ENCODE data around the gene REXO4. TPM values are rescaled to one million over a fixed set of nuclear protein-coding genes. Genes with fewer than 3 reads are reported as not detected.
"Not testable (repeated sequence)": the region's sequence is repeated elsewhere in the genome, so short reads cannot be mapped to it uniquely, and the experiment has no call there.

Gene REXO4
- total RNA-seq, 1 experiment from 2014 or later = 43.6 TPM

DNA sequence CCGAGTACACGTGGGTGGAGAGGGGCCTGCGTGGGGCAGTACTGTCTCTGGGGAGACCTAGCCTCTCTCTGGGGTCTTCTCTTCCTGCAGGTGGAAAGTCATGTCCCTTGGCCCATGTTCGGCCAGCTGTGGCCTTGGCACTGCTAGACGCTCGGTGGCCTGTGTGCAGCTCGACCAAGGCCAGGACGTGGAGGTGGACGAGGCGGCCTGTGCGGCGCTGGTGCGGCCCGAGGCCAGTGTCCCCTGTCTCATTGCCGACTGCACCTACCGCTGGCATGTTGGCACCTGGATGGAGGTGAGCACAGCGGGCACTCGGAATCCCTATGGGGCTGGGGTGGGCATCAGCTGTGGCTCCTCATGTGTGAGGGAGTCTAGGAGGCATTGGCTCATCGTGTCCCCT, 36.5 kb upstream of the REXO4 start:
- no peak for DNase-seq
- Histone ChIP-seq H3K4me1 (no peaks in the 10 kb centered on the region), H3K4me3 (ENCODE audit: low read depth, low read length) (no peak overlapping the region), H3K9me3 (no peaks in the 10 kb centered on the region), H3K36me3 (ENCODE audit: control insufficient read depth, insufficient read depth, low read length) (no peaks in the 10 kb centered on the region), H3K27me3 (replicated peaks; ENCODE audit: control insufficient read depth, insufficient read depth, low read length) (no peaks in the 10 kb centered on the region)
- TF ChIP-seq, protein P1, sequence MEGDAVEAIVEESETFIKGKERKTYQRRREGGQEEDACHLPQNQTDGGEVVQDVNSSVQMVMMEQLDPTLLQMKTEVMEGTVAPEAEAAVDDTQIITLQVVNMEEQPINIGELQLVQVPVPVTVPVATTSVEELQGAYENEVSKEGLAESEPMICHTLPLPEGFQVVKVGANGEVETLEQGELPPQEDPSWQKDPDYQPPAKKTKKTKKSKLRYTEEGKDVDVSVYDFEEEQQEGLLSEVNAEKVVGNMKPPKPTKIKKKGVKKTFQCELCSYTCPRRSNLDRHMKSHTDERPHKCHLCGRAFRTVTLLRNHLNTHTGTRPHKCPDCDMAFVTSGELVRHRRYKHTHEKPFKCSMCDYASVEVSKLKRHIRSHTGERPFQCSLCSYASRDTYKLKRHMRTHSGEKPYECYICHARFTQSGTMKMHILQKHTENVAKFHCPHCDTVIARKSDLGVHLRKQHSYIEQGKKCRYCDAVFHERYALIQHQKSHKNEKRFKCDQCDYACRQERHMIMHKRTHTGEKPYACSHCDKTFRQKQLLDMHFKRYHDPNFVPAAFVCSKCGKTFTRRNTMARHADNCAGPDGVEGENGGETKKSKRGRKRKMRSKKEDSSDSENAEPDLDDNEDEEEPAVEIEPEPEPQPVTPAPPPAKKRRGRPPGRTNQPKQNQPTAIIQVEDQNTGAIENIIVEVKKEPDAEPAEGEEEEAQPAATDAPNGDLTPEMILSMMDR (IDR thresholded peaks at IDR 0.05; ENCODE audit: insufficient read depth in 1 of 2, low read depth in 1 of 2, low read length in 1 of 2, severe bottlenecking in 1 of 2, unreplicated experiment in 1 of 2) = no peak
- no peaks in the 10 kb centered on the region for H3K9me3 Mint-ChIP-seq (ENCODE audit: unreplicated experiment)
- no TSS peak for BruUV-seq (replicated peaks)
- no peaks in the 10 kb centered on the region for H3K36me3 Mint-ChIP-seq (ENCODE audit: insufficient read depth, unreplicated experiment)
- H3K4me3 Mint-ChIP-seq (ENCODE audit: unreplicated experiment) = no peak overlapping the region
- no peaks in the 10 kb centered on the region for H3K4me1 Mint-ChIP-seq (ENCODE audit: low read depth, unreplicated experiment)
- POLR2A ChIA-PET = interaction anchor here (0.6 kb wide), 1 partner anchor 107 kb away, joined by 3 read pairs; the partner anchor contains the start of gene MED22
- intact Hi-C loops (cut with micrococcal nuclease; ENCODE audit: unreplicated experiment) = no loop called here
- H3K27me3 Mint-ChIP-seq (ENCODE audit: insufficient read depth, unreplicated experiment) = no peaks in the 10 kb centered on the region
- no peak overlapping the region for H3K27ac Mint-ChIP-seq (ENCODE audit: unreplicated experiment)
- CTCF ChIA-PET = no interaction called here

DNA sequence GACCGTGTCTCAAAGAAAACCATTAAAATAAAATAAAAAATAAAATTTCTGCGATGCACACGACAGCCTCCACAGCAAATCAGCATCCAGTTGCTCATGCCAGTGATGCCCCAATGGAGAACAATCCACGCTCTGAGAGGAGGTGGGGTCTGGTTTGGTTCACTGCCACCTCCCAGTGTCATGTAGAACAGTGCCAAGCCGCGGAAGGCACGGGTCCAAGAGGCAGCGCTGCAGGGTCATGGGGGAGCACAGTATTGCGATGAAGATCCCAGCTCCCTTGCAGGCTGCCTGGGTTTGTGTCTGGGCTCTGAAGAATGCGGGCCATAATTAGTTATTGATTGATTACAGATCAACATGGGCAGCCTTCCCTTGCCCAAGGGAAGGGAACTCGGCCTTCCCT, 35.8 kb upstream of the REXO4 start:
- H3K4me3 Mint-ChIP-seq (ENCODE audit: unreplicated experiment) = no peak overlapping the region
- H3K9me3 ChIP-seq = no peaks in the 10 kb centered on the region
- BruUV-seq (replicated peaks) = no TSS peak
- DNase-seq = no peak
- no peaks in the 10 kb centered on the region for H3K4me1 Mint-ChIP-seq (ENCODE audit: low read depth, unreplicated experiment)
- no peaks in the 10 kb centered on the region for H3K27me3 Mint-ChIP-seq (ENCODE audit: insufficient read depth, unreplicated experiment)
- POLR2A ChIA-PET = interaction anchor here (0.6 kb wide), 1 partner anchor 106 kb away, joined by 3 read pairs; the partner anchor contains the start of gene MED22
- no peak overlapping the region for H3K4me3 ChIP-seq (ENCODE audit: low read depth, low read length)
- CTCF ChIA-PET = no interaction called here
- no peaks in the 10 kb centered on the region for H3K36me3 ChIP-seq (ENCODE audit: control insufficient read depth, insufficient read depth, low read length)
- no peaks in the 10 kb centered on the region for H3K27me3 ChIP-seq (replicated peaks; ENCODE audit: control insufficient read depth, insufficient read depth, low read length)
- no peaks in the 10 kb centered on the region for H3K9me3 Mint-ChIP-seq (ENCODE audit: unreplicated experiment)
- TF ChIP-seq, protein P1 (IDR thresholded peaks at IDR 0.05; ENCODE audit: insufficient read depth in 1 of 2, low read depth in 1 of 2, low read length in 1 of 2, severe bottlenecking in 1 of 2, unreplicated experiment in 1 of 2) = no peak
- no peak overlapping the region for H3K27ac Mint-ChIP-seq (ENCODE audit: unreplicated experiment)
- intact Hi-C loops (cut with micrococcal nuclease; ENCODE audit: unreplicated experiment) = no loop called here
- H3K36me3 Mint-ChIP-seq (ENCODE audit: insufficient read depth, unreplicated experiment) = no peaks in the 10 kb centered on the region
- no peaks in the 10 kb centered on the region for H3K4me1 ChIP-seq

DNA sequence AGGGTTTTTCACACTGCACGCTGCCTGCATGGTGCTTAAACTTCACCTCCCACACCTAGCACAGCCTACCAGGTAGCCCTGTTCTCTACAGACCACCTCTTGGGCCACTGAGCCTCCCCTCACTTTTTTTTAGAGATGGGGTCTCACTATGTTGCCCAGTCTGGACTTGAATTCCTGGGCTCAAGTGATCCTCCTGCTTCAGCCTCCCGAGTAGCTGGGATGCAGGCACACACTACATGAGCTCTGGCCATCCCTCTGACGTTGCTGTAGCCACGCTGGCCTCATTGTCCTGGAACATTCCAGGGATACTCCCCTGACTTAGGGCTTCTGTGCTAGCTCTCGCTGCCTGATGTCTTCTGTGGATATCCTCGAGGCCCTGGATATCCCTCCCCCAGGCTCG, 34.8 kb upstream of the REXO4 start:
- TF ChIP-seq, protein P1 (IDR thresholded peaks at IDR 0.05; ENCODE audit: insufficient read depth in 1 of 2, low read depth in 1 of 2, low read length in 1 of 2, severe bottlenecking in 1 of 2, unreplicated experiment in 1 of 2) = no peak
- Mint-ChIP-seq H3K36me3 (ENCODE audit: insufficient read depth, unreplicated experiment) (no peaks in the 10 kb centered on the region), H3K27me3 (ENCODE audit: insufficient read depth, unreplicated experiment) (no peaks in the 10 kb centered on the region), H3K4me1 (ENCODE audit: low read depth, unreplicated experiment) (no peaks in the 10 kb centered on the region), H3K4me3 (ENCODE audit: unreplicated experiment) (no peak overlapping the region), H3K27ac (ENCODE audit: unreplicated experiment) (no peak overlapping the region), H3K9me3 (ENCODE audit: unreplicated experiment) (no peaks in the 10 kb centered on the region)
- Histone ChIP-seq H3K4me1 (no peaks in the 10 kb centered on the region), H3K27me3 (replicated peaks; ENCODE audit: control insufficient read depth, insufficient read depth, low read length) (no peaks in the 10 kb centered on the region), H3K36me3 (ENCODE audit: control insufficient read depth, insufficient read depth, low read length) (no peaks in the 10 kb centered on the region), H3K9me3 (no peaks in the 10 kb centered on the region), H3K4me3 (ENCODE audit: low read depth, low read length) (no peak overlapping the region)
- POLR2A ChIA-PET = no interaction called here
- no peak for DNase-seq
- intact Hi-C loops (cut with micrococcal nuclease; ENCODE audit: unreplicated experiment) = no loop called here
- CTCF ChIA-PET = interaction anchor here (0.9 kb wide), 1 partner anchor 8 kb away, joined by 3 read pairs; no protein-coding TSS in a partner anchor
- BruUV-seq (replicated peaks) = no TSS peak

DNA sequence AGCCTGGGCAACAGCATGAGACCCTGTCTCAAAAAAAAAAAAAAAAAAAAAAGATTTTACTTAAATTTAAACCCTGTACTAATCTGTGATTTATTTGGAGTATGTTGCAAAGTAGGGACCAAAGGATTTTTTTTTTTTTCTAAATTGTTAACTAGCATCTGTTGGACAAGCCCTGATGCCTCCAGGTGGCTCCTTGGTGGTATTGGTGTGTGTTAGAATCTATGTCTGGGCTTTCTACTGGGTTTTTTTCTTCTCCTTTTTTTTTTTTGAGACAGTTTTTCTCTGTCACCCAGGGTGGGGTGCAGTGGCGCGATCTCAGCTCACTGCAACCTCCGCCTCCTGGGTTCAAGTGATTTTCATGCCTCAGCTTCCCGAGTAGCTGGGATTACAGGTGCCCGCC, 34.1 kb upstream of the REXO4 start:
- H3K27ac Mint-ChIP-seq (ENCODE audit: unreplicated experiment); H3K9me3 Mint-ChIP-seq (ENCODE audit: unreplicated experiment); H3K4me3 Mint-ChIP-seq (ENCODE audit: unreplicated experiment); H3K36me3 ChIP-seq (ENCODE audit: control insufficient read depth, insufficient read depth, low read length); POLR2A ChIA-PET; H3K27me3 Mint-ChIP-seq (ENCODE audit: insufficient read depth, unreplicated experiment); intact Hi-C loops (cut with micrococcal nuclease; ENCODE audit: unreplicated experiment); BruUV-seq (replicated peaks); H3K4me1 ChIP-seq; H3K27me3 ChIP-seq (replicated peaks; ENCODE audit: control insufficient read depth, insufficient read depth, low read length); H3K9me3 ChIP-seq; H3K36me3 Mint-ChIP-seq (ENCODE audit: insufficient read depth, unreplicated experiment); H3K4me1 Mint-ChIP-seq (ENCODE audit: low read depth, unreplicated experiment); DNase-seq; H3K4me3 ChIP-seq (ENCODE audit: low read depth, low read length): not testable (repeated sequence)
- CTCF ChIA-PET = interaction anchor here (0.9 kb wide), 1 partner anchor 9 kb away, joined by 3 read pairs; no protein-coding TSS in a partner anchor

Data from Caco-2 (cell line).